ENCODE data around the gene SEC11A. TPM values are rescaled to one million over a fixed set of nuclear protein-coding genes. Genes with fewer than 3 reads are reported as not detected.
"Not testable (repeated sequence)": the region's sequence is repeated elsewhere in the genome, so short reads cannot be mapped to it uniquely, and the experiment has no call there.

SEC11A gene
- total RNA-seq, 1 experiment from 2014 or later = 354 TPM

- in situ Hi-C loops (cut with HindIII; ENCODE audit: low sequenced_read_pairs) = no loop called here
- DNase-seq (ENCODE audit: low spot score) = no peak
Measured at GRCh38 chr15:84653584-84653909, 62.4 kb downstream of the SEC11A start.

GRCh38 chr15:84649706-84650105, 66.2 kb downstream of the SEC11A start:
- DNase-seq (ENCODE audit: low spot score) = no peak
- in situ Hi-C loops (cut with HindIII; ENCODE audit: low sequenced_read_pairs) = no loop called here

DNA sequence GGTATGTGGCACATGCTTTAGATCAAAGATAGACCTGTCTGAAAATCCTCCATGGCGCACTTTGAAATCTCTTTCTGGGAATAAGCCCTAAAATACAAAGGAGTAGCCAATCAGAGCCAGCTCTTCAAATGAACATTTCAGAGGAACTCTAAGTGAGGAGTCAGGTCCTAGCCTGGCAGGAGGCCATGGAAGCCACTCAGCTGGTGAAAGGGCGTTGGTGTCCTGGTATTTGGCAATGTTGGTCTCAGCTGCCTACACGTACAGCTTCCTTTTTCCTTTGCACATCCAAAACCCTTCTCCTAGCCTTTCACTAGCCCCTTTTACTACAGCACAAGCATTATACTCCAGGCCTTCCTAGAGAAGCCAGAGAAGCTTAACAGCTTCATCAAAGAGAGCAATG, 67.4 kb downstream of the SEC11A start:
- in situ Hi-C loops (cut with HindIII; ENCODE audit: low sequenced_read_pairs) = no loop called here
- no peak for DNase-seq (ENCODE audit: low spot score)

GRCh38 chr15:84647726-84648125, 68.2 kb downstream of the SEC11A start:
- DNase-seq (ENCODE audit: low spot score) = no peak
- in situ Hi-C loops (cut with HindIII; ENCODE audit: low sequenced_read_pairs) = no loop called here

DNA sequence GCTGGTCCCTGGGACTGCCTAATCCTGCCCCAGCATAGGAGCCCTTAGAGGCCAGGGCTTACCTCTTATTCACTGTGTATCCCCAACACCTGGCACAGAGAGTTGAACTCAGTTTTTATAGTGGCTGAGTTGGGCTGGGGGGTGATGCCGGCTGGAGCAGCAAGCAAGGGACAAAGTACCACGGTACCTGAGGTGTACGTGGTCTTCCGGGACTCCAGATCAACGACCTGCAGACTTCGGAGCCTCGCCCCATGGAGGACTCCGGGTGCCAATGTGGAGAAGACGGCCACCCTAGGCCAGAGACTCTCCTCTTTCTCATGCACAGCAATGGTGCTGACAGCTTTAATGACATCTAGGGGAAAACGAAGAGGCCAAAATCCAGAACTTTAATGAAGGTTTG, 69.9 kb downstream of the SEC11A start:
- in situ Hi-C loops (cut with HindIII; ENCODE audit: low sequenced_read_pairs) = no loop called here
- no peak for DNase-seq (ENCODE audit: low spot score)

- in situ Hi-C loops (cut with HindIII; ENCODE audit: low sequenced_read_pairs) = no loop called here
- DNase-seq (ENCODE audit: low spot score) = no peak
Measured at GRCh38 chr15:84645496-84645895, 70.4 kb downstream of the SEC11A start.

- no peak for DNase-seq (ENCODE audit: low spot score)
- in situ Hi-C loops (cut with HindIII; ENCODE audit: low sequenced_read_pairs) = no loop called here
Measured at GRCh38 chr15:84643838-84644237, 72.1 kb downstream of the SEC11A start.

GRCh38 chr15:84642640-84643039, 73.3 kb downstream of the SEC11A start:
- in situ Hi-C loops (cut with HindIII; ENCODE audit: low sequenced_read_pairs); DNase-seq (ENCODE audit: low spot score): not testable (repeated sequence)

DNA sequence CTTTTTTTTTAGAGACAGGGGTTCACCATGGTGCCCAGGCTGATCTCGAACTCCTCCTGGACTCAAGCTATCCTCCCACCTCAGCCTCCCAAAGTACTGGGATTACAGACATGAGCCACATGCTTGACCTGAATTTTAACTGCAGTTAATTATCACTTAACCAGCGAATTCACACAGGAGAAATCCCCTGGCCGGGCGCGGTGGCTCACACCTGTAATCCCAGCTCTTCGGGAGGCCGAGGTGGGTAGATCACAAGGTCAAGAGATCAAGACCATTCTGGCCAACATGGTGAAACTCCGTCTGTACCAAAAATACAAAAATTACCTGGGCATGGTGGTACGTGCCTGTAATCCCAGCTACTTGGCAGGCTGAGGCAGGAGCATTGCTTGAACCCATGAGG, 74.1 kb downstream of the SEC11A start:
- in situ Hi-C loops (cut with HindIII; ENCODE audit: low sequenced_read_pairs); DNase-seq (ENCODE audit: low spot score): not testable (repeated sequence)

- in situ Hi-C loops (cut with HindIII; ENCODE audit: low sequenced_read_pairs) = no loop called here
- peak; percentile 33 for DNase-seq (ENCODE audit: low spot score)
Measured at GRCh38 chr15:84638103-84638502, 77.8 kb downstream of the SEC11A start.

GRCh38 chr15:84634228-84634837, 81.6 kb downstream of the SEC11A start:
- in situ Hi-C loops (cut with HindIII; ENCODE audit: low sequenced_read_pairs) = no loop called here
- DNase-seq (ENCODE audit: low spot score) = peak; percentile 52

DNA sequence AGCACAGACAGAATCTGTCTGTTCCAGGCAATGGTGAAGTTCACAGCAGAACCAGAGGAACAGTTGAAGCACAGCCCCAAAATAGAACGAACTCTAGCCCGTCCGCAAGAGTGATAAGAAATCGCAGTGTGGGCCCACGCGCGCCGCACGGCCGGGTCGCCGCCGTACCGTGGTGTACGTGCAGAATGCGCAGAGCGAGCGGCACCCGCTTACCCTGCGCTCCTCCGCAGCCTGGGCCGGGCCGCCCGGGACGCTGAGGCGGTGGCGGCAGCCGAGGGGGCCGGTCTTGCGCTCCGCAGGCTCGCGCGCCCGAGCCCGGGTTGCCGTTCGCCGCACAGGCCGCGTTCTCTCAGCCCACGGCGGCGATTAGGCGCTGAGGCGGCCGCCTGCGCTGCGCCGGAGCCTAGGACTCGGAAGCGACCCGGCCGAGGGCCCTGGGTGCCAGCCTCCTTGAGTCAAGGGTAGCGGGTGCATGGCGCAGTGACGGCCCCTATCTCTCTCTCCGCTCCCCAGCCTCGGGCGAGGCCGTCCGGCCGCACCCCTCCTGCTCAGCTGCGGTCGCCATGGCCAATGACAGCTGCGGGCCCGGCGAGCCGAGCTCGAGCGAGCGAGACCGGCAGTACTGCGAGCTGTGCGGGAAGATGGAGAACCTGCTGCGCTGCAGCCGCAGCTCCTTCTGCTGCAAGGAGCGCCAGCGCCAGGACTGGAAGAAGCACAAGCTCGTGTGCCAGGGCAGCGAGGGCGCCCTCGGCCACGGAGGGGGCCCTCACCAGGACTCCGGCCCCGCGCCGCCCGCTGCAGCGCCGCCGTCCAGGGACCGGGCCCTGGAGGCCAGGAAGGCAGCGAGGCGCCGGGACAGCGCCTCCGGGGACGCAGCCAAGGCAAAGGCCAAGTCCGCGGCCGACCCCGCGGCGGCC, 82.4 kb downstream of the SEC11A start:
- in situ Hi-C loops (cut with HindIII; ENCODE audit: low sequenced_read_pairs) = no loop called here
- DNase-seq (ENCODE audit: low spot score) = peak; percentile 70

GRCh38 chr15:84631706-84632272, 84.2 kb downstream of the SEC11A start:
- no peak for DNase-seq (ENCODE audit: low spot score)
- in situ Hi-C loops (cut with HindIII; ENCODE audit: low sequenced_read_pairs) = no loop called here

- in situ Hi-C loops (cut with HindIII; ENCODE audit: low sequenced_read_pairs) = no loop called here
- no peak for DNase-seq (ENCODE audit: low spot score)
Measured at GRCh38 chr15:84629033-84629432, 86.9 kb downstream of the SEC11A start.

DNA sequence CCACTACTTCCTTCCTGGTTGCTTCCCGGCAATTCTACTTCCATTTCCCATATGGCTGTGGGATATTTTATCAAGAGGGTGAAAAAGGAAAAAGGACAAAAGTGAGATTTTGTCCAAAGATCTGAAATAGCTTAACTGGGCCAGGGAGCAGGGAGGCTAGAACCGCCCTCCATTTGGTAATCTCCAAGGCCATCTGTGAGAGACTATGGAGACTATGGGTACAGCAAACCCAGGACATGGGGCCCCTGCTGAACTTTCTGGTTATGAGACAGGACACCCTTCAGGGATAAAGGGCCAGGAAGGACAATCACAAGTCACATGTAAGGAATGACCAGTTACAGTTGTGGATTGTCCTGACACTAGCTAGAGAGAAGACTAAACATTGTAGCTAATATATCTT, 90.8 kb downstream of the SEC11A start:
- in situ Hi-C loops (cut with HindIII; ENCODE audit: low sequenced_read_pairs) = no loop called here
- no peak for DNase-seq (ENCODE audit: low spot score)

GRCh38 chr15:84624359-84624758, 91.6 kb downstream of the SEC11A start:
- DNase-seq (ENCODE audit: low spot score) = no peak
- in situ Hi-C loops (cut with HindIII; ENCODE audit: low sequenced_read_pairs) = no loop called here

DNA sequence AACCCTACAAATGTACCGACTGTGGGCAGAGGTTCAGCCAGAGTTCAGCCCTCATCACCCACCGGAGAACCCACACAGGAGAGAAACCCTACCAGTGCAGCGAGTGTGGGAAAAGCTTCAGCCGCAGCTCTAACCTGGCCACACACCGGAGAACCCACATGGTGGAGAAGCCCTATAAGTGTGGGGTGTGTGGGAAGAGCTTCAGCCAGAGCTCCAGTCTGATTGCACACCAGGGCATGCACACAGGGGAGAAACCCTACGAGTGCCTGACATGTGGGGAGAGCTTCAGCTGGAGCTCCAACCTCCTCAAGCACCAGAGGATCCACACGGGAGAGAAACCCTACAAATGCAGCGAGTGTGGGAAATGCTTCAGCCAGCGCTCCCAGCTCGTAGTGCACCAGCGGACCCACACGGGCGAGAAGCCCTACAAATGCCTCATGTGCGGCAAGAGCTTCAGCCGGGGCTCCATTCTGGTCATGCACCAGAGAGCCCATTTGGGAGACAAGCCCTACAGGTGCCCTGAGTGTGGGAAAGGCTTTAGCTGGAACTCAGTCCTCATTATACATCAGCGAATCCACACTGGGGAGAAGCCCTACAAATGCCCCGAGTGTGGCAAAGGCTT, 94.5 kb downstream of the SEC11A start:
- in situ Hi-C loops (cut with HindIII; ENCODE audit: low sequenced_read_pairs) = no loop called here
- no peak for DNase-seq (ENCODE audit: low spot score)

DNA sequence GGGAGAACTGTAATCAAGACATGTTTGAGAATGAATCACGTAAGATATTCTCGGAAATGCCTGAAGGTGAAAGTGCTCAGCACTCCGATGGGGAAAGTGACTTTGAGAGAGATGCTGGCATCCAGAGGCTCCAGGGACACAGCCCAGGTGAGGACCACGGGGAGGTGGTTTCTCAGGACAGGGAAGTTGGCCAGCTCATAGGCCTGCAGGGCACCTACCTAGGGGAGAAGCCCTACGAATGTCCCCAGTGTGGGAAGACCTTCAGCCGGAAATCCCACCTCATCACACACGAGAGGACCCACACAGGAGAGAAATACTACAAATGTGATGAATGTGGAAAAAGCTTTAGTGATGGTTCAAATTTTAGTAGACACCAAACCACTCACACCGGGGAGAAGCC, 95.3 kb downstream of the SEC11A start:
- in situ Hi-C loops (cut with HindIII; ENCODE audit: low sequenced_read_pairs) = no loop called here
- DNase-seq (ENCODE audit: low spot score) = no peak

Measured in G401 (cell line).